ENCODE results near the gene LMF1.

GRCh38 chr16:814974-815373 lies 155.8 kb downstream of the LMF1 start:
- TF ChIP-seq CTCF (IDR thresholded peaks at IDR 0.05; ENCODE audit: low read depth, low read length) = no peak
- TF ChIP-seq POLR2A (IDR thresholded peaks at IDR 0.05; ENCODE audit: extremely low read depth, insufficient read length) = no peak
- no peak for TF ChIP-seq MYC (IDR thresholded peaks at IDR 0.05; ENCODE audit: low read depth, low read length)
- TF ChIP-seq MAX (IDR thresholded peaks at IDR 0.05; ENCODE audit: low read depth, low read length) = no peak
